K562 (cell line): ENCODE data around the gene HNRNPD. TPM values are rescaled to one million over a fixed set of nuclear protein-coding genes. Genes with fewer than 3 reads are reported as not detected.

ENCODE experiments used
- ADNP ChIP-seq: fragments of 200-800 bp; sonication (Bioruptor generic); IDR thresholded peaks from 2 replicates; pipeline ENCODE4 v1.6.1; 2016; ENCODE audit warnings: missing genetic modification characterization, missing compliant biosample characterization
- ARID2 ChIP-seq: fragments of 450-650 bp; IDR thresholded peaks from 2 replicates; pipeline ENCODE4 v1.6.1; 2017; ENCODE audit warnings: antibody characterized with exemption, mild to moderate bottlenecking
- BACH1 ChIP-seq: fragments of 200-800 bp; sonication (Bioruptor generic); IDR thresholded peaks from 2 replicates; pipeline ENCODE4 v1.6.1; 2016; ENCODE audit warnings: missing genetic modification characterization, missing compliant biosample characterization
- CAMTA2 ChIP-seq: fragments of 250-450 bp; sonication (Bioruptor Pico); conservative IDR thresholded peaks from 2 replicates; pipeline ENCODE4 v1.5.1; 2022
- CCAR2 ChIP-seq: fragments of 200-400 bp; formaldehyde crosslinking; IDR thresholded peaks from 2 replicates; pipeline ENCODE4 v1.6.1; 2017; ENCODE audit warnings: mild to moderate bottlenecking, low read depth, low read length
- COPS2 ChIP-seq: fragments of 450-650 bp; conservative IDR thresholded peaks from 2 replicates; pipeline ENCODE4 v1.6.1; 2016; ENCODE audit warnings: mild to moderate bottlenecking, moderate library complexity
- DPF2 ChIP-seq: fragments of 450-650 bp; IDR thresholded peaks from 2 replicates; pipeline ENCODE4 v1.6.1; 2016
- ETV5 ChIP-seq: sonication (generic); formaldehyde crosslinking; IDR thresholded peaks from 2 replicates; pipeline ENCODE4 v1.4.0; 2020; ENCODE audit warnings: low read depth, mild to moderate bottlenecking, missing genetic modification reagents
- FOXJ2 ChIP-seq: fragments of 200-800 bp; sonication (Bioruptor generic); IDR thresholded peaks from 2 replicates; pipeline ENCODE4 v1.6.1; 2016; ENCODE audit warnings: missing genetic modification characterization, missing compliant biosample characterization
- FOXP1 ChIP-seq: sonication (generic); formaldehyde crosslinking; IDR thresholded peaks from 2 replicates; pipeline ENCODE4 v1.8.0; 2022; ENCODE audit warnings: mild to moderate bottlenecking, missing genetic modification reagents
- HNRNPLL ChIP-seq: fragments of 200-400 bp; formaldehyde crosslinking; IDR thresholded peaks from 2 replicates; pipeline ENCODE4 v1.6.1; 2017; ENCODE audit warnings: low read length, low read depth, mild to moderate bottlenecking; ENCODE audit not compliant: poor library complexity, severe bottlenecking
- KDM1A ChIP-seq, 2 experiments: fragments of 450-650 bp; IDR thresholded peaks; 2 replicates each; pipeline ENCODE4 v1.6.1; 2016; ENCODE audit warnings: mild to moderate bottlenecking in 2 of 2
- KDM5B ChIP-seq: fragments of 200-600 bp; sonication (generic); IDR thresholded peaks from 2 replicates; pipeline ENCODE4 v1.6.1; 2012; ENCODE audit warnings: low read depth, mild to moderate bottlenecking, moderate library complexity, low read length, control low read depth, inconsistent platforms; ENCODE audit not compliant: insufficient replicate concordance
- NFRKB ChIP-seq: fragments of 450-650 bp; IDR thresholded peaks from 2 replicates; pipeline ENCODE4 v1.6.1; 2016; ENCODE audit warnings: low read depth
- PATZ1 ChIP-seq: fragments of 250-450 bp; sonication (Bioruptor Pico); IDR thresholded peaks from 2 replicates; pipeline ENCODE4 v1.5.0; 2020; ENCODE audit warnings: mild to moderate bottlenecking, borderline replicate concordance
- PTRF ChIP-seq: fragments of 450-650 bp; IDR thresholded peaks from 2 replicates; pipeline ENCODE4 v1.6.1; 2016; ENCODE audit warnings: mild to moderate bottlenecking, missing genetic modification characterization, missing compliant biosample characterization
- RAD21 ChIP-seq, 2 experiments: fragments of 250-450 bp in 1 of 2; fragments of 450-650 bp in 1 of 2; sonication (Bioruptor Pico) in 1 of 2; formaldehyde crosslinking in 1 of 2; IDR thresholded peaks in 1 of 2; conservative IDR thresholded peaks in 1 of 2; 2 replicates each; pipeline versions ENCODE4 v1.4.0 to v1.8.0; 2020 to 2022; ENCODE audit warnings: mild to moderate bottlenecking in 2 of 2, moderate library complexity in 1 of 2
- SMARCB1 ChIP-seq: IDR thresholded peaks from 2 replicates; pipeline ENCODE4 v1.6.1; 2011; ENCODE audit warnings: improper control_type of control experiment, low read depth; ENCODE audit not compliant: insufficient read length
- TAF1 ChIP-seq: IDR thresholded peaks from 2 replicates; pipeline ENCODE4 v1.6.1; 2011; ENCODE audit warnings: mild to moderate bottlenecking, low read length, moderate library complexity; ENCODE audit not compliant: insufficient read depth, control insufficient read depth, severe bottlenecking; ENCODE audit errors: extremely low read depth
- TAL1 ChIP-seq: fragments of 450-650 bp; IDR thresholded peaks from 2 replicates; pipeline ENCODE4 v1.6.1; 2016; ENCODE audit warnings: mild to moderate bottlenecking
- ZBTB7A ChIP-seq: IDR thresholded peaks from 2 replicates; pipeline ENCODE4 v1.6.1; 2011; ENCODE audit warnings: low read depth, mild to moderate bottlenecking, low read length, moderate library complexity, borderline replicate concordance; ENCODE audit not compliant: control insufficient read depth
- ZFPM2 ChIP-seq: fragments of 250-450 bp; sonication (Bioruptor Pico); IDR thresholded peaks from 2 replicates; pipeline ENCODE4 v1.5.1; 2022; ENCODE audit warnings: mild to moderate bottlenecking
- ZNF23 ChIP-seq: fragments of 250-450 bp; sonication (Bioruptor Pico); IDR thresholded peaks from 2 replicates; pipeline ENCODE4 v1.4.0; 2020; ENCODE audit warnings: mild to moderate bottlenecking
- ZNF551 ChIP-seq: fragments of 250-450 bp; sonication (Bioruptor Pico); IDR thresholded peaks from 2 replicates; pipeline ENCODE4 v1.5.0; 2021; ENCODE audit warnings: mild to moderate bottlenecking, moderate library complexity
- ZNF699 ChIP-seq: fragments of 250-450 bp; sonication (Bioruptor Pico); IDR thresholded peaks from 2 replicates; pipeline ENCODE4 v1.8.0; 2021; ENCODE audit warnings: mild to moderate bottlenecking, moderate library complexity; ENCODE audit not compliant: insufficient replicate concordance
- ZNF79 ChIP-seq: fragments of 250-450 bp; sonication (Bioruptor Pico); IDR thresholded peaks from 2 replicates; pipeline ENCODE4 v1.4.0; 2020; ENCODE audit warnings: low read depth, mild to moderate bottlenecking, moderate library complexity
- polyA plus RNA-seq, 8 experiments: library from polyadenylated mRNA; depleted of rRNA in 4 of 8; stranded (reverse) in 5 of 8; unstranded in 3 of 8; fragments of >200 nt; fragmentation: Nextera tagmentation in 2 of 8; fragmentation: Illumina TruSeq in 1 of 8; extraction: Ambion mirVana in 2 of 8; extraction: Trizol in 1 of 8; gene quantifications; 2 replicates each; pipeline versions ENCODE4 v1.2.1 to v1.2.3, GENCODE V29; 2011 to 2014; ENCODE audit warnings: inconsistent platforms in 1 of 8, missing spikeins in 1 of 8
- total RNA-seq, 7 experiments: library from RNA; depleted of rRNA in 6 of 7; stranded (reverse); fragments of >200 nt in 6 of 7; fragmentation: Illumina TruSeq in 2 of 7; extraction: Trizol in 2 of 7; gene quantifications; 2 replicates each; pipeline versions ENCODE4 v1.2.1 to v1.2.3, GENCODE V29; 2011 to 2021; ENCODE audit warnings: low replicate concordance in 1 of 7
- TF ChIP-seq, protein P1 (sequence below): fragments of 450-650 bp; formaldehyde crosslinking; IDR thresholded peaks from 2 replicates; pipeline ENCODE4 v1.4.0; 2022; ENCODE audit warnings: mild to moderate bottlenecking, moderate library complexity

The HNRNPD gene
- total and polyA plus RNA-seq, 9 of the 15 experiments (the other 6 are each of a cell fraction or from before 2014, with no cell fraction given), result 92.4 to 955 (median 160) TPM

GRCh38 chr4:82373816-82374625 is at the start of gene HNRNPD (continued):
- peak; percentile 90 to 94 for TF ChIP-seq KDM1A (IDR thresholded peaks at IDR 0.05)
- no peak for TF ChIP-seq ZFPM2 (CRISPR knock-in tag)
- no peak for TF ChIP-seq ZNF23 (CRISPR knock-in tag)
- no peak for TF ChIP-seq PTRF (tag)
- no peak; the same call in 1 of the 2 replicates for TF ChIP-seq ETV5
- TF ChIP-seq, protein P1, sequence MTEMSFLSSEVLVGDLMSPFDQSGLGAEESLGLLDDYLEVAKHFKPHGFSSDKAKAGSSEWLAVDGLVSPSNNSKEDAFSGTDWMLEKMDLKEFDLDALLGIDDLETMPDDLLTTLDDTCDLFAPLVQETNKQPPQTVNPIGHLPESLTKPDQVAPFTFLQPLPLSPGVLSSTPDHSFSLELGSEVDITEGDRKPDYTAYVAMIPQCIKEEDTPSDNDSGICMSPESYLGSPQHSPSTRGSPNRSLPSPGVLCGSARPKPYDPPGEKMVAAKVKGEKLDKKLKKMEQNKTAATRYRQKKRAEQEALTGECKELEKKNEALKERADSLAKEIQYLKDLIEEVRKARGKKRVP, result no peak
- no peak for TF ChIP-seq CAMTA2 (CRISPR knock-in tag)
- TF ChIP-seq FOXJ2 (tag), result peak; percentile 78; the same call in 1 of the 2 replicates
- TF ChIP-seq TAF1, result peak; percentile 79
- no peak; the same call in 1 of the 2 replicates for TF ChIP-seq DPF2
- TF ChIP-seq HNRNPLL, result peak; percentile 86
- TF ChIP-seq NFRKB, result peak; percentile 93
- no peak for TF ChIP-seq COPS2
- no peak for TF ChIP-seq PATZ1 (CRISPR knock-in tag)
- TF ChIP-seq RAD21 (CRISPR knock-in tag; conservative IDR thresholded peaks at IDR 0.05 in 1 of 2, IDR thresholded peaks at IDR 0.05 in 1 of 2), result no peak; a peak in 1 of 4 replicates
- TF ChIP-seq BACH1 (tag), result no peak
- TF ChIP-seq ZNF551 (CRISPR knock-in tag), result no peak
- TF ChIP-seq FOXP1 (CRISPR knock-in tag), result no peak; the same call in 1 of the 2 replicates
- peak; percentile 90 for TF ChIP-seq KDM5B
- no peak for TF ChIP-seq TAL1
- no peak for TF ChIP-seq SMARCB1
- TF ChIP-seq CCAR2, result no peak
- TF ChIP-seq ZNF79 (CRISPR knock-in tag), result no peak
- TF ChIP-seq ZBTB7A, result peak; percentile 89
- TF ChIP-seq ZNF699 (CRISPR knock-in tag), result no peak
- TF ChIP-seq ARID2, result no peak
- no peak for TF ChIP-seq ADNP (tag)
